ENCODE results near the gene SSBP4.
A peak's percentile ranks its signal among the peaks of the same experiment; 100 is the strongest.

Gene SSBP4

GRCh38 chr19:18419699-18420460, 682 bp downstream of the SSBP4 start:
- DNase-seq (ENCODE audit: low read depth in 4 of 4, low spot score in 1 of 4): peak in 1 of 4 experiments; percentile 27

GRCh38 chr19:18420930-18421329, 1.7 kb downstream of the SSBP4 start:
- DNase-seq (ENCODE audit: low read depth in 4 of 4, low spot score in 1 of 4): no peak

DNA sequence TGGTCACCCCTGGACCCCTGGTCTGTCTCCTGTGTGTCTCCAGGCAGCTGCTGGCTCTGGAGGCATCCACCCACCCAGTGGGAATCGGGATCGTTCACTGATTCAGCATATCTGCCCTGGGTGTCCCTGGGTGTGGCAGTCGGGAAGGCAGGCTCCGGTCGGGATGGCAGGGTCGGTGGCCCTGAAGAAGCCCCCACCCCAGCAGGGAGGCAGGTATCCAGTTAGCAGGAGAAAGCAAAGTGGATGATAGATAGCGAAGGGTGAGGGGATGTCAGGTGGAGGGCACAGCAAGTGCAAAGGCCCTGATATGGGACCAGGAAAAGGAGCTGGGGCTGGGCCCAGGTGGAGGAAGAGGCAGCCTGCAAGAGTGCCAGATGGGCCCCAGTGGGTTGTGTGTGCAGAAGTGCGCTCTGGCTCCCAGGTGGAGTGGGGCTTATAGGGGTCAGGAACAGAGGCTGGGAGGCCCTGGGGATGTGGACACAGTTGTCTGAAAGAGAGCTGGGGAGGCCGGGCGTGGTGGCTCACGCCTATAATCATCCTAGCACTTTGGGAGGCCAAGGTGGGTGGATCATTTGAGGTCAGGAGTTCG, 2.3 kb downstream of the SSBP4 start:
- DNase-seq (ENCODE audit: low read depth in 4 of 4, low spot score in 1 of 4): no peak

DNA sequence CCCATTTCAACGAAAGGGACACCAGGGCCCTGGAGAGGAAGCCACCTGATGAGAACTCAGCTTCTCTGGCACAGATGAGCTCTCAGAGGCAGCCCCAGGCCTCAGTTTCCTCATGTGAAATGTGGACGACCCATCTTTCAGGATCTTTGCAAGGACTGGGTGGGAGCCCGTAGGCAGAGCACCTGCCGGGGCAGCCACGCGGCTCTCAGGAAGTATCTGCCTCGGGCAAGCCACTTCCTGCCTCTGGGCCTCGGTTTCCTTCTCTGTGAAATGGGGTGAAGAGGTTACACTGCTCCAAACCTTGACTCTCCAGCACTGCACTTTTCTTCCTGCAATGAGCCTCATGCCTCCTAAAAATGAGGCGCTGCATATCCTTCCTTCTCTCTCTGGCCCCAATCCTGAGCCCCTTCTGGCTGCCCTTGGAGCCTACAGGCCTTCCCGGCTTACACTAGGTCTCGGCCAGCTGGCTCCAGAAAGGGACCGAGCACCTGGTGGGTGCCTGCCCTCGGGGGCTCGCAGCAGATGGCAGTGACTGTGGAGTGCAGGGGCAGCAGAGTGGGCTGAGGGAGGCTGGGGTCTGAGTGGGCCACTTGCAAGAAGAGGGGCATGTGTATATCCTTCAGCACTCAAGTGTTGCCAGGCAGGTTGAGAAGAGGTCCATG, 3.5 kb downstream of the SSBP4 start:
- DNase-seq (ENCODE audit: low read depth in 4 of 4, low spot score in 1 of 4): no peak

DNA sequence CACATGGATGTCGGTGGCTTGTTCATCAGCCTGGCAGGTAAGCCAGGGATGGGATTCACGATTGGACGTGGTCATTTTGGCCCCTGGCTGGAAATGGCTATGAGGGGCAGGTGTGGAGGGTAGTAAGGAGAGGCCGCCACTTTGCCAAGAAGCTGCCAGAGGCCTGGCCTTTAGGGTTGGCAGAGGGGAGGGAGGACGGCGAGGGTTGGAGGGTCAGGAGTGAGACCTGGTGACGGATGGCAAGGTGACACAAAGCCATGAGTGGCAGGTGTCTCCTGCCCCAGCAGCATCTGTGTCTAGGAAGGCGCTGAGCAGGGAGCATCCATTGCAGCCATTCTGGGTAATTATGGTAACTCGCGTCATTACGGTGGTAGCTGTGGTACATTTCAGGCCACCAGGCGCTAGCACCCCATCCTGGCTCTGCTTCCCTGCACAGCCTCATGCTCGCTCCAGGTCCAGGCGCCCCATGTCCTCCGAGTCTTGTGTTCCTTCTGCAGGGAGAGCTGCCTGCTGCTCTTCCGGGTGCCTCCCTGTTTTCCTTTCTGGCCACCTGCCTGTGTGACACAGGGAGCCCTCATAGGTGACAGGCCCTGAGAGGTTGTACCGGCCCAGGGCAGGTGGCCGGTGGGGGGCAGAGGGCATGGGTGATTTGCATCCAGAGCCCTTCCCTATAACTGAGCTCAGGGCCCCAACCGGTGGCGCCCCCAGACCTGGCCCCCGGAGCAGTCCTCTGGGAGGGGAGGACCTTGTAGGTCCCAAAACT, 4.2 kb downstream of the SSBP4 start:
- no peak for DNase-seq (ENCODE audit: low read depth in 4 of 4, low spot score in 1 of 4)

DNA sequence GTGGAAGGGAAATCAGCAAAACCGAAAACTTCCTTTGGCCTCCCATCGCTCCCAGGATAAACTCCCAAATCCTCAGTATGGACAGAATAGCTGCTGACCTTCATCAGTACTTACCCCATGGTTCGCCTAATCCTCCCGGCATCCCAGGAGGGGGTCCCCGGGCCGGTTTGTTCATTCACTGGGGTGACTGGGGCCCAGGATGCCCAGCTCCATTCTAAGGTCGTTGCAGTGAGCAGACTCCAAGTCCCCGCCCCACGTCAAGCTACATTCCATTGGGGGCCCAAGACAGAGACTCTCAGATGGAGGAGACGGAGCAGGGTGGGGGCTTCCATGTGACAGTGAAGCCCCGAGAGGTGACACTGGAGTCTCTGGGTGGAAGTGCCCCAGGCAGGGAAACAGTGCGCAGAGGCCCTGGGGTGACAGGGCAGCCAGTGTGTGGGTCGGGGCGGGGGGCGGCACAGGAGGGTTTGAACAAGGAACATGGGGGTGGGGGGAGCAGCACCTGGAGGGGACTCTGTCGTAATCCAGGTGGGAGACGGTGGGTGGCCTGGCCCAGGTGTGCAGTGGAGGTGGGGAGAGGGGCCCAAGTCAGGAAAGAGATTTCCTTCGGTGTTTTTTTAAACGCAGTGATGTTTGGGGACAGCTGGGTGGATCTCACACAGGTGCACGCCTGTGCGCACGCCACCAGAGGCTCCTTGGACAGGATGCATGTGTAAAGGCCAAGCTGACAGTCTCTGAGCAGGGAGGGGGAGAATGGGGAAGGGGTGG, 5.1 kb downstream of the SSBP4 start:
- no peak for DNase-seq (ENCODE audit: low read depth in 4 of 4, low spot score in 1 of 4)

GRCh38 chr19:18424890-18425514, 5.8 kb downstream of the SSBP4 start:
- DNase-seq (ENCODE audit: low read depth in 4 of 4, low spot score in 1 of 4): no peak

DNA sequence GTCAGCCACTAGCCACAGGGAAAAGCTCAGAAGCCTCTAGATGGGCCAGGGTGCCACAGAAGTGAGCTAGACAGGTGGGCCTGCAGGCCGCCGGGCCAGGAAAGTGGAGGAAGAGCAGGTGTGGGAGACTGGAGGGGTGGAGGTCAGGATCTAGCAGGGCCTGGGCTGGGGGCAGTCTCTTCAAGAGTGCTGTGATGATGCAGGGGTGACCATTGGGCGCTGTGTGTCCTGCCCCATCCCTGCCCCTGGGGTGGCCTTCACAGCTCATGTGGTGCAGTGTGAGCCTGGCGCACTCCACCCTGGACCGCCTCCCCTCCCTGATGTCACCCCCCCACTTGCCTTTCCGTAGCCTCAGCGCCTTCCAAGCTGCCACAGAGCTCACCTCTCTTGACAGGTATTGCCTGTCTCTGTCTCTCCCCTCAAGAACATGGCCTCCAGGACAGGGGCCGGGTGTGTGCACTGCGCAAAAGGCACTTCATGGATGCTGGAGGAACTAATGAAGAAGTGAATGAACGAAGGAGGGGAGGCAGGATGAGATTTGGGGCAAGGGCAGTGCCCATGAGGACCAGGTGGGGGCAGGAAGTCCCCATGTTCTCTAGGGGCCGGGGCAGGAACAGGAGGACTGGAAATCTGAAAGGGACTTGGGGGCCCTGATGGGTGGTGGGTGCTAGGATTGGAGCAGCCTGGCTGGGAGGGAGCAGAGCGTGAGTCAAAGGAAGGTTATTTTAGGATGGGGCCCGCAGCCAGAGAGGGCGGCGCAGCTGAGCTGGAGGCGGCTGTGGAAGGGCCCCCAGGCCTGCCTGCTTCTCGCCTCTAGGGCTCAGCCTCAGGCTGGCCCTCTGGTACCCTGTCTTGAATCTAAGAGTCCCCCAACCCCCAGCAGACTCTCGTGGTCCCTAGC, 6.6 kb downstream of the SSBP4 start:
- DNase-seq (ENCODE audit: low read depth in 4 of 4, low spot score in 1 of 4): no peak

GRCh38 chr19:18426416-18426767, 7.2 kb downstream of the SSBP4 start:
- DNase-seq (ENCODE audit: low read depth in 4 of 4, low spot score in 1 of 4): no peak

- DNase-seq (ENCODE audit: low read depth in 4 of 4, low spot score in 1 of 4): no peak
These were observed 8.0 kb downstream of the SSBP4 start for GRCh38 chr19:18427080-18427742.

DNA sequence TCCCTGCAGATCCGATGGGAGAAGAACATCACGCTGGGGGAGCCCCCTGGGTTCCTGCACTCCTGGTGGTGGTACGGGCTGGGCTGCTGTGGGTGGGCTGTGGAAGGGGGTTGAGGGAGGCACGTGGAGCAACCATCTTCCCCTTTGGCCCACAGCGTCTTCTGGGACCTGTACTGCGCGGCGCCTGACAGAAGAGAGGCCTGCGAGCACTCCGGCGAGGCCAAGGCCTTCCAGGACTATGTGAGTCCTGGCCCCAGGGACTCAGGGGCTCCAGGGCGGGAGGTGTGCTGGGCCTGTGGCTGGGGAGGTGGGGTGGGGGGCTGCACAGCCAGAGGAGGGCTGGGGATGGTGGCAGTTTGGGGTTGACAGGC, 8.5 kb downstream of the SSBP4 start:
- no peak for DNase-seq (ENCODE audit: low read depth in 4 of 4, low spot score in 1 of 4)

- DNase-seq (ENCODE audit: low read depth in 4 of 4, low spot score in 1 of 4): no peak
These were observed 9.1 kb downstream of the SSBP4 start for GRCh38 chr19:18428173-18428786.

GRCh38 chr19:18428787-18429674, 9.8 kb downstream of the SSBP4 start:
- peak in 2 of 4 experiments; percentile 54 to 65 for DNase-seq (ENCODE audit: low read depth in 4 of 4, low spot score in 1 of 4)

- DNase-seq (ENCODE audit: low read depth in 4 of 4, low spot score in 1 of 4): no peak
These were observed 10.7 kb downstream of the SSBP4 start for GRCh38 chr19:18429717-18430416.

DNA sequence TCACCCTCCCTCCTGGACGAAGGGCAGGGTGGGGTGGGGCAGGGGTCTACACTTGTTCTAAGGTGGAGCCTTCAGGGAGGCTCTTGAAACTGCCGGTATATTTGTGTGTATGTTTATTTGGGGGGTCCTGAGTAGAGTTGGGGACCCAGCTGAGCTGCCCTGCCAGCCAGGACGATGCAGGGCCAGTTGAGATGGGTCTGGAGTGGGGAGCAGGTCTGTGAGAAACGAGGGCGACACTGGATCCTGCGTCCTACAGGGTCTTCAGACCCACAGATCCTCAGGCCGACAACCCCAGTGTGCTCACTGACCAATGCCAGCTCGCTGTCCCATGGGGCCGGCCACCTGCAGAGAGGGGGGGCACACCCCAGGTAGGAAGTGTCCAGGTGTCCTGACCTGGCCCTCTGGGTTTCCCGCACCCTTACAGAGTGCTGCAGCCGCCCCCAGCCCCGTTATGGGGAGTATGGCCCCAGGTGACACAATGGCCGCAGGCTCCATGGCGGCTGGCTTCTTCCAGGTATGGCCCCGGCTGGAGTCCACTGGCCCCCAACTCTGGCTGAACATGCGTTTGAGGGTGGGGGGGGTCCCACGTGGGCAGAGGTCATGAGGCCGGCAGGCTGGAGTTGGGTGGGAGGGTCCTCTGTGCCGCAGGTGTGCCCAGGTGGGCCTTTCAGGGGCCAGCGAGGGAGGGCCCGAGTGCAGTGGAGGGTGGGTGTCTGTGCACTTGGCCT, 11.4 kb downstream of the SSBP4 start:
- DNase-seq (ENCODE audit: low read depth in 4 of 4, low spot score in 1 of 4): no peak

All from stimulated activated CD4-positive, alpha-beta T cell treated with anti-CD3 and anti-CD28 coated beads, Interleukin-1b, Interleukin-23, amount 100 ng/mL, for 24 hours (primary cell).